ENCODE measurements around the gene GLIS1. TPM values are rescaled to one million over a fixed set of nuclear protein-coding genes. Genes with fewer than 3 reads are reported as not detected.
A peak's percentile ranks its signal among the peaks of the same experiment; 100 is the strongest.

GLIS1 gene
- total and polyA plus RNA-seq, 2 experiments from 2014 or later: 0.26 to 0.31 TPM

DNA sequence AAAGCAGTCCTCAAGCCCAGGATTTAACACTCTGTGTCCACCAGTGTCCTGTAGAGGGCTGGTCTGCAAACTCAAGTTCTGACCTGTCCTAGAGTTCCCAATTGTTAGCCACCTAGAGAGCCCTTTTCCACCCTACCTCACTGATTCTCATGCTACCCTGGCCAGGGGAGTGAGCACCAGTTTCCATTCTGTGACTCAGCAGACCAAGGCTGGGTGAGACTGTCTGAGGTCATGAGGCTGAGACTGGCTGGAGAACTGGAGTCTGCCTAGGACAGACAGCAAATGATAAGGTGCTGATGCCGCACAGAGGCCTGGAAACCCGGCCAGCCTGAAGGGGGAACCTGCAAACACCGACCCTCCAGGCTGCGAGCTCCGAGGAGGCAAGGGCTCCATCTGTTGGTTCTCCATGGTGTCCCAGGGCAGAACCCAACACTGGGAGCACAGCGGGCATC is 13.7 kb downstream of the GLIS1 start:
- no peak overlapping the region for H3K4me2 ChIP-seq
- Mint-ChIP-seq H3K27me3 (ENCODE audit: insufficient read depth, low read depth, poor library complexity) (peaks cover 6% of the 10 kb centered on the region), H3K36me3 (ENCODE audit: low read depth) (no peaks in the 10 kb centered on the region), H3K9me3 (no peaks in the 10 kb centered on the region), H3K4me1 (peaks cover 11% of the 10 kb centered on the region; the same call in 2 of the 3 replicates), H3K27ac (0 out of 2 replicates have a peak overlapping the region, but pooled peaks have one; percentile 23), H3K4me3 (no peak overlapping the region)
- H3K27me3 ChIP-seq (ENCODE audit: insufficient read depth): no peaks in the 10 kb centered on the region
- no peaks in the 10 kb centered on the region for H3K9me2 ChIP-seq (ENCODE audit: insufficient read depth)
- DNase-seq (ENCODE audit: low spot score): peak; percentile 86
- H3K4me3 ChIP-seq: no peak overlapping the region
- H3K79me2 ChIP-seq (replicated peaks; ENCODE audit: insufficient read depth): no peaks in the 10 kb centered on the region
- peak; percentile 59 to 91 for TF ChIP-seq CTCF (conservative IDR thresholded peaks at IDR 0.05; ENCODE audit: low read depth in 2 of 2)
- TF ChIP-seq, protein P1, sequence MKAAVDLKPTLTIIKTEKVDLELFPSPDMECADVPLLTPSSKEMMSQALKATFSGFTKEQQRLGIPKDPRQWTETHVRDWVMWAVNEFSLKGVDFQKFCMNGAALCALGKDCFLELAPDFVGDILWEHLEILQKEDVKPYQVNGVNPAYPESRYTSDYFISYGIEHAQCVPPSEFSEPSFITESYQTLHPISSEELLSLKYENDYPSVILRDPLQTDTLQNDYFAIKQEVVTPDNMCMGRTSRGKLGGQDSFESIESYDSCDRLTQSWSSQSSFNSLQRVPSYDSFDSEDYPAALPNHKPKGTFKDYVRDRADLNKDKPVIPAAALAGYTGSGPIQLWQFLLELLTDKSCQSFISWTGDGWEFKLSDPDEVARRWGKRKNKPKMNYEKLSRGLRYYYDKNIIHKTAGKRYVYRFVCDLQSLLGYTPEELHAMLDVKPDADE (IDR thresholded peaks at IDR 0.05): no peak
- no peak for TF ChIP-seq ZNF462 (CRISPR knock-in tag; IDR thresholded peaks at IDR 0.05)
- no peaks in the 10 kb centered on the region; the same call in 1 of the 2 replicates for H3K4me1 ChIP-seq (ENCODE audit: insufficient read depth)
- H2AFZ ChIP-seq: peak overlapping the region; percentile 45; the same call in 1 of the 2 replicates
- no peaks in the 10 kb centered on the region for H4K20me1 ChIP-seq (replicated peaks; ENCODE audit: insufficient read depth)
- H3F3A ChIP-seq (replicated peaks; ENCODE audit: low read depth): no peaks in the 10 kb centered on the region
- peak; percentile 98 for ATAC-seq
- H3K36me3 ChIP-seq (ENCODE audit: insufficient read depth): no peaks in the 10 kb centered on the region
- no peak overlapping the region for H3K27ac ChIP-seq (ENCODE audit: low read depth)

All from GM23338 (cell line).